OCI-LY3 (cell line): Measurements from ENCODE around the gene MRAP.

ENCODE experiments used
- H2AFZ ChIP-seq: fragments of 200-600, 300-600 bp; shearing (Covaris generic); 2 replicates; pipeline ENCODE4 v1.6.0; 2014; ENCODE audit warnings: antibody characterized with exemption, low read depth, low read length
- H3K27ac ChIP-seq: fragments of 200-600, 300-600 bp; sonication (generic); 2 replicates; pipeline ENCODE4 v1.5.1; 2014; ENCODE audit warnings: mild to moderate bottlenecking, low read length, moderate library complexity, mixed read lengths
- H3K27me3 ChIP-seq: fragments of 200-600, 300-600 bp; sonication (generic); 2 replicates; pipeline ENCODE4 v1.6.1; 2014; ENCODE audit warnings: low read depth, low read length, mixed read lengths
- H3K36me3 ChIP-seq: fragments of 200-600, 300-600 bp; sonication (generic); replicated peaks from 2 replicates; pipeline ENCODE3; 2014; ENCODE audit warnings: low read depth, low read length, mixed read lengths
- H3K4me1 ChIP-seq: fragments of 300-600, 200-600 bp; sonication (generic); 2 replicates; pipeline ENCODE4 v1.6.1; 2014; ENCODE audit warnings: low read length, mixed read lengths
- H3K4me2 ChIP-seq: fragments of 200-600, 300-600 bp; sonication (generic); 2 replicates; pipeline ENCODE4 v1.6.1; 2014; ENCODE audit warnings: low read length, mixed read lengths
- H3K4me3 ChIP-seq: fragments of 300-600, 200-600 bp; sonication (generic); 2 replicates; pipeline ENCODE4 v1.5.1; 2014; ENCODE audit warnings: antibody characterized with exemption, mild to moderate bottlenecking, low read length, moderate library complexity
- H3K79me2 ChIP-seq: fragments of 300-600, 200-600 bp; shearing (Covaris generic); 2 replicates; pipeline ENCODE4 v1.6.1; 2014; ENCODE audit warnings: mild to moderate bottlenecking, low read length, mixed read lengths
- H3K9ac ChIP-seq: fragments of 300-600, 200-600 bp; shearing (Covaris generic); 2 replicates; pipeline ENCODE4 v1.6.0; 2014; ENCODE audit warnings: mild to moderate bottlenecking, low read length, moderate library complexity
- H3K9me3 ChIP-seq: fragments of 200-600, 300-600 bp; shearing (Covaris generic); 2 replicates; pipeline ENCODE4 v1.6.1; 2014; ENCODE audit warnings: low read length, mixed read lengths; ENCODE audit not compliant: insufficient read depth
- H4K20me1 ChIP-seq: fragments of 200-600, 300-600 bp; sonication (generic); 2 replicates; pipeline ENCODE4 v1.6.1; 2016; ENCODE audit warnings: low read length, mixed read lengths; ENCODE audit not compliant: insufficient read depth
- EZH2phosphoT487 ChIP-seq: fragments of 200-600 bp; shearing (Covaris generic); IDR thresholded peaks from 2 replicates; pipeline ENCODE4 v1.6.1; 2018; ENCODE audit warnings: antibody characterized with exemption, mixed run types, low read depth
- TF ChIP-seq, protein P1 (sequence below): fragments of 200-600, 300-600 bp; sonication (generic); IDR thresholded peaks from 2 replicates; pipeline ENCODE4 v1.5.1; 2014; ENCODE audit warnings: antibody characterized with exemption, low read length, low read depth

Gene MRAP

DNA sequence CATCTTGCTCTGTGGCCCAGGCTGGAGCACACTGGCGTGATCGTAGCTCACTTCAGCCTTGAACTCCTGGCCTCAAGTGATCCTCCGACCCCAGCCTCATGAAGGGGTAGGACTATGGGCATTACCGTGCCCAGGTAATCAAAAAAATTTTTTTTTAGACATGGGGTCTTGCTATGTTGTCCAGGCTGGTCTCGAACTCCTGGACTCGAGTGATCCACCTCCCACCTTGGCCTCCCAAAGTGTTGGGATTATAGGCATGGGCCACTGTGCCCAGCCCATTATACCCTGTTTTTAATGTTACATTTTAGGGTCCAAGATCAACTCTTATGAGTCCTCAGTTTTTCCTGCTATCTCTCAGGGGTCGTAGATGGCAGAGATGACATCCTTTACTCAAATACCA lies 6.3 kb downstream of the MRAP start:
- H3K4me3 ChIP-seq, result no peak overlapping the region
- H3K27ac ChIP-seq, result no peak overlapping the region
- no peaks in the 10 kb centered on the region for H4K20me1 ChIP-seq
- H2AFZ ChIP-seq, result no peak overlapping the region
- no peaks in the 10 kb centered on the region for H3K79me2 ChIP-seq
- H3K36me3 ChIP-seq, result no peaks in the 10 kb centered on the region
- no peak overlapping the region for H3K4me2 ChIP-seq
- no peaks in the 10 kb centered on the region for H3K27me3 ChIP-seq
- H3K9ac ChIP-seq, result no peak overlapping the region
- TF ChIP-seq, protein P1, sequence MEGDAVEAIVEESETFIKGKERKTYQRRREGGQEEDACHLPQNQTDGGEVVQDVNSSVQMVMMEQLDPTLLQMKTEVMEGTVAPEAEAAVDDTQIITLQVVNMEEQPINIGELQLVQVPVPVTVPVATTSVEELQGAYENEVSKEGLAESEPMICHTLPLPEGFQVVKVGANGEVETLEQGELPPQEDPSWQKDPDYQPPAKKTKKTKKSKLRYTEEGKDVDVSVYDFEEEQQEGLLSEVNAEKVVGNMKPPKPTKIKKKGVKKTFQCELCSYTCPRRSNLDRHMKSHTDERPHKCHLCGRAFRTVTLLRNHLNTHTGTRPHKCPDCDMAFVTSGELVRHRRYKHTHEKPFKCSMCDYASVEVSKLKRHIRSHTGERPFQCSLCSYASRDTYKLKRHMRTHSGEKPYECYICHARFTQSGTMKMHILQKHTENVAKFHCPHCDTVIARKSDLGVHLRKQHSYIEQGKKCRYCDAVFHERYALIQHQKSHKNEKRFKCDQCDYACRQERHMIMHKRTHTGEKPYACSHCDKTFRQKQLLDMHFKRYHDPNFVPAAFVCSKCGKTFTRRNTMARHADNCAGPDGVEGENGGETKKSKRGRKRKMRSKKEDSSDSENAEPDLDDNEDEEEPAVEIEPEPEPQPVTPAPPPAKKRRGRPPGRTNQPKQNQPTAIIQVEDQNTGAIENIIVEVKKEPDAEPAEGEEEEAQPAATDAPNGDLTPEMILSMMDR, result no peak
- TF ChIP-seq EZH2phosphoT487, result no peak
- no peaks in the 10 kb centered on the region for H3K9me3 ChIP-seq
- no peaks in the 10 kb centered on the region for H3K4me1 ChIP-seq

DNA sequence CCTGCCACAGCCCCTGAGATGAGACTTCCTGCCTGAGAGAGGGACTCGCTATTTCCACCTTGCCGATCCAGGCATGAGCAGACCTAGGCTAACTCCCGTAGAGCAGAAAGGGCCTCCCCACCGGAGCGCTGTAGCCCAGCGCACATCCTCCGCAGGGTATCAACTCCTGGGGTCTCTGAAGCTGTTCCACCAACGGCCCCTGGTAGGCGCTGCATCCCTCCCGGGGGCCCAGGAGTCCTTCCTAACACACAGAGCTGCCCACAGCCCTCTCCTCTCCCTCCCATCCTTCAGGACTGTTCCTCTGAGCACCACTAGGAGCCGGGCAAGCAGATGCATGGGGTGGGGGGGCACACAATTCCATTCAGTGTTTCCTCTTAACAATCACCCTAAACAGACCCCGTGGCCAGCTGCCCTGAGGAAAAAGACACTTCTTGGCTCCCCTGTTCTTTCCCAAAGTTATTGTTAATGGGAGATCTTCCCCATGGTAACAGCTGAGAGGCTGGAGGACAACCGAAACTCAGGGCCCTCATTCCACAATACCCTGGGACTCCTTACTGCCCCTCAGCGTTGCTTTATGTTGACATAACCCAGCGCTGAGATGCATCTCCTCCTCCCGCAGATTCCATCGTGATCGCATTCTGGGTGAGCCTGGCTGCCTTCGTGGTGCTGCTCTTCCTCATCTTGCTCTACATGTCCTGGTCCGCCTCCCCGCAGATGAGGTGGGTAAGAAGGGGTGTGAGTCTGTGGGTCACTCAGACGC lies 7.5 kb downstream of the MRAP start:
- Histone ChIP-seq H3K79me2 (no peaks in the 10 kb centered on the region), H3K36me3 (no peaks in the 10 kb centered on the region), H2AFZ (no peak overlapping the region), H4K20me1 (no peaks in the 10 kb centered on the region), H3K27me3 (no peaks in the 10 kb centered on the region), H3K4me2 (no peak overlapping the region), H3K27ac (no peak overlapping the region), H3K9ac (no peak overlapping the region), H3K9me3 (no peaks in the 10 kb centered on the region), H3K4me3 (no peak overlapping the region), H3K4me1 (no peaks in the 10 kb centered on the region)
- no peak for TF ChIP-seq EZH2phosphoT487
- TF ChIP-seq, protein P1, result no peak

DNA sequence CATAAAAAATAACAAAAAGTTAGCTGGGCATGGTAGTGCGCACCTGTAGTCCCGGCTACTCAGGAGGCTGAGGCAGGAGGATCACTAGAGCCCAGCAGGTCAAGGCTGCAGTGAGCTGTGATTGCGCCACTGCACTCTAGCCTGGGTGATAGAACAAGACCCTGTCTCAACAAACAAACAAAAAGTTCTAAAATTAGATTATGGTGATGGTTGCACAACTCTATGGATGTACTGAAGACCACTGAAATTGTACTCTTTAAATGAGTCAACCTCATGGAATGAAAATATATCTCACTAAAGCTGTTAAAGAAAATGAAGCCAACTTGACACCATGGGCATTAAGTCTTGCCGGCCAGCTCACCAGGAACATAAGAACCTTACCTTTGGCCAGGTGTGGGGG lies 9.1 kb downstream of the MRAP start:
- H3K27ac ChIP-seq, result no peak overlapping the region
- no peaks in the 10 kb centered on the region for H3K9me3 ChIP-seq
- H3K4me2 ChIP-seq, result no peak overlapping the region
- TF ChIP-seq, protein P1, result no peak
- no peaks in the 10 kb centered on the region for H3K4me1 ChIP-seq
- H4K20me1 ChIP-seq, result no peaks in the 10 kb centered on the region
- H3K9ac ChIP-seq, result no peak overlapping the region
- no peaks in the 10 kb centered on the region for H3K27me3 ChIP-seq
- no peaks in the 10 kb centered on the region for H3K79me2 ChIP-seq
- no peak overlapping the region for H3K4me3 ChIP-seq
- H3K36me3 ChIP-seq, result no peaks in the 10 kb centered on the region
- H2AFZ ChIP-seq, result no peak overlapping the region

DNA sequence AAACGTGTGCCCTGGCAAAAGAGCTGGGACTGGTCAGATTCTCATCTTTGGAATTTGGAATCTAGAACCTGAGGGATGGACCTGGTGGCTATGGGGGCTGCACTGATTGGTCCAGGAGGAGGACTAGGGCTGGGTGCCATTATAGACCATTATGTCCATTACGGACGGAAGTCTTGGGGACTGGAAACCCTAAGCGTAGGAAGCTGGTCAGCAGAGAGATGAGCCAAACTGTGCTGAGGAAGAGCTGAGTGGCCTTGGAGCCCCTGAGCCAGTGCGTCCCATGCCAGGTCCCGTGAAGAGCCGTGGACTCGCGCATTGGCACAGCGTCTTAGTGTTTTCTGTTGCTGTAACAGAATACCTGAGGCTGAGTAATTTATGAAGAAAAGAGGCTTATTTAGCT lies 10.0 kb downstream of the MRAP start:
- Histone ChIP-seq H3K9ac (no peak overlapping the region), H3K4me3 (no peak overlapping the region), H3K4me2 (no peak overlapping the region), H4K20me1 (no peaks in the 10 kb centered on the region), H2AFZ (no peak overlapping the region), H3K27ac (no peak overlapping the region), H3K27me3 (no peaks in the 10 kb centered on the region), H3K36me3 (no peaks in the 10 kb centered on the region), H3K4me1 (no peaks in the 10 kb centered on the region), H3K9me3 (no peaks in the 10 kb centered on the region), H3K79me2 (no peaks in the 10 kb centered on the region)
- TF ChIP-seq, protein P1, result no peak
- TF ChIP-seq EZH2phosphoT487, result no peak
